SK-N-SH treated with all-trans-retinoic acid at 6 μM for 48 hours (cell line): Measurements from ENCODE around the gene ROMO1.

Source experiments
- ATAC-seq: fragments of 200-7000 bp; cut with Tn5 transposase; 3 replicates; pipeline ENCODE4 v1.9.1; 2020; ENCODE audit warnings: mild to moderate bottlenecking, moderate library complexity
- ARNTL ChIP-seq: fragments of 450-650 bp; formaldehyde crosslinking; IDR thresholded peaks from 2 replicates; pipeline ENCODE4 v1.5.0; 2020; ENCODE audit warnings: low read depth, mild to moderate bottlenecking, moderate library complexity, borderline replicate concordance
- BACH2 ChIP-seq: fragments of 250-450 bp; sonication (Bioruptor Pico); IDR thresholded peaks from 2 replicates; pipeline ENCODE4 v1.9.0; 2021; ENCODE audit warnings: mild to moderate bottlenecking, borderline replicate concordance
- CREB5 ChIP-seq: fragments of 250-450 bp; sonication (Bioruptor Pico); IDR thresholded peaks from 2 replicates; pipeline ENCODE4 v1.5.1; 2020; ENCODE audit warnings: low read depth, mild to moderate bottlenecking, moderate library complexity
- CSDC2 ChIP-seq: fragments of 250-450 bp; sonication (Bioruptor Pico); IDR thresholded peaks from 2 replicates; pipeline ENCODE4 v1.5.0; 2020; ENCODE audit warnings: mild to moderate bottlenecking, moderate library complexity
- CSRNP3 ChIP-seq: fragments of 250-450 bp; sonication (Bioruptor Pico); IDR thresholded peaks from 2 replicates; pipeline ENCODE4 v1.5.1; 2021; ENCODE audit warnings: mild to moderate bottlenecking, moderate library complexity
- GLIS3 ChIP-seq: fragments of 250-450 bp; sonication (Bioruptor Pico); IDR thresholded peaks from 2 replicates; pipeline ENCODE4 v1.5.0; 2020; ENCODE audit warnings: mild to moderate bottlenecking, moderate library complexity
- ISL1 ChIP-seq: fragments of 250-450 bp; sonication (Bioruptor Pico); IDR thresholded peaks from 2 replicates; pipeline ENCODE4 v2.1.2; 2022; ENCODE audit warnings: mild to moderate bottlenecking, moderate library complexity
- OSR1 ChIP-seq: fragments of 250-450 bp; sonication (Bioruptor Pico); IDR thresholded peaks from 2 replicates; pipeline ENCODE4 v1.8.0; 2022; ENCODE audit warnings: moderate library complexity, mild to moderate bottlenecking, inconsistent platforms
- PPARA ChIP-seq: fragments of 250-450 bp; sonication (Bioruptor Pico); IDR thresholded peaks from 2 replicates; pipeline ENCODE4 v1.5.0; 2020; ENCODE audit warnings: mild to moderate bottlenecking, borderline replicate concordance
- SNAI2 ChIP-seq: fragments of 250-450 bp; sonication (Bioruptor Pico); IDR thresholded peaks from 2 replicates; pipeline ENCODE4 v1.5.0; 2020; ENCODE audit warnings: mild to moderate bottlenecking, moderate library complexity
- TCF4 ChIP-seq: fragments of 250-450 bp; sonication (Bioruptor Pico); IDR thresholded peaks from 2 replicates; pipeline ENCODE4 v1.8.0; 2021; ENCODE audit warnings: mild to moderate bottlenecking, moderate library complexity, borderline replicate concordance
- TOX ChIP-seq: fragments of 250-450 bp; sonication (Bioruptor Pico); IDR thresholded peaks from 2 replicates; pipeline ENCODE4 v1.8.0; 2021; ENCODE audit warnings: mild to moderate bottlenecking, moderate library complexity, borderline replicate concordance
- TSHZ2 ChIP-seq: fragments of 250-450 bp; sonication (Bioruptor Pico); IDR thresholded peaks from 2 replicates; pipeline ENCODE4 v1.5.0; 2020; ENCODE audit warnings: mild to moderate bottlenecking, moderate library complexity
- ZC3H10 ChIP-seq: fragments of 250-450 bp; sonication (Bioruptor Pico); IDR thresholded peaks from 2 replicates; pipeline ENCODE4 v1.5.1; 2021; ENCODE audit warnings: mild to moderate bottlenecking, moderate library complexity
- ZFP3 ChIP-seq: fragments of 250-450 bp; sonication (Bioruptor Pico); IDR thresholded peaks from 2 replicates; pipeline ENCODE4 v1.5.0; 2020; ENCODE audit warnings: mild to moderate bottlenecking, moderate library complexity
- ZFP30 ChIP-seq: fragments of 450-650 bp; formaldehyde crosslinking; IDR thresholded peaks from 2 replicates; pipeline ENCODE4 v1.5.0; 2022; ENCODE audit warnings: mild to moderate bottlenecking, moderate library complexity
- ZNF565 ChIP-seq: fragments of 450-650 bp; formaldehyde crosslinking; conservative IDR thresholded peaks from 2 replicates; pipeline ENCODE4 v1.5.0; 2020; ENCODE audit warnings: low read depth, mild to moderate bottlenecking, moderate library complexity
- ZNF8 ChIP-seq: fragments of 450-650 bp; formaldehyde crosslinking; IDR thresholded peaks from 2 replicates; pipeline ENCODE4 v1.5.0; 2020; ENCODE audit warnings: mild to moderate bottlenecking, moderate library complexity
- TF ChIP-seq, protein P1 (sequence below): fragments of 250-450 bp; sonication (Bioruptor Pico); IDR thresholded peaks from 2 replicates; pipeline ENCODE4 v1.8.0; 2021; ENCODE audit warnings: low read depth, mild to moderate bottlenecking, moderate library complexity, borderline replicate concordance

ROMO1 gene

DNA sequence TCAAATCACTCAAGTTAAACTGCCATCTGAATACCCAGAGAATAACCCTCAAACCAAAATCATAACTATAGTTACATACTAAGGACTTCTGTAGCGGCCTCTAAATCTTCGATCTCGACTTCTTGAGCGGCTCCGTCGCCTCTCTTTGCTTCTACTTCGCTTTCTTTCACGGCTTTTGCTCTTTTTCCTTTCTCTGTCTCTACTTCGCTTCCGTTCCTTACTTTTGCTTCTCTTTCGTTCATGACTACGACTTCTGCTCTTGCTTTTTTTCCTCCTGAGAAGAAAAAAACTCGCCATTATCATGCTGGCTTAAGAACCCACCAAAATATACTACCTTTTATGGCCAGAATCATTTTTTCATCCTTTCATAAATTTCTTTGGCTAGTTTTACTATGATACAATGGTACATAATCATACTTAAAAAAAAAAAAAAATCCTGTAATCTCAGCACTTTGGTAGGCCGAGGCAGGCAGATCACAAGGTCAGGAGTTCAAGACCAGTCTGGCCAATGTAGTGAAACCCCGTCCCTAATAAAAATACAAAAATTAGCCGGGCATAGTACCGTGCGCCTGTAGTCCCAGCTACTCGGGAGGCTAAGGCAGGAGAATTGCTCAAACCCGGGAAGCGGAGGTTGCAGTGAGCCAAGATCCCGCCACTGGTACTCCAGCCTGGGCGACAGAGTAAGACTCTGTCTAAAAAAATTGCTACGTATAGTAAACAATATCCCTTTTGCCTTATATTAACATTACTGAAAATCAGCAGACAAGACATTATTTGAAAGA is 32.8 kb downstream of the ROMO1 start:
- TF ChIP-seq PPARA (no peak), ARNTL (no peak), ZFP3 (no peak), BACH2 (CRISPR knock-in tag) (no peak), CSRNP3 (CRISPR knock-in tag) (no peak), TSHZ2 (CRISPR knock-in tag) (no peak), TOX (no peak), ZNF565 (no peak), ISL1 (CRISPR knock-in tag) (no peak), CSDC2 (CRISPR knock-in tag) (no peak), ZNF8 (CRISPR knock-in tag) (no peak), SNAI2 (CRISPR knock-in tag) (no peak), ZFP30 (CRISPR knock-in tag) (no peak), GLIS3 (CRISPR knock-in tag) (no peak), TCF4 (no peak)
- TF ChIP-seq, protein P1, sequence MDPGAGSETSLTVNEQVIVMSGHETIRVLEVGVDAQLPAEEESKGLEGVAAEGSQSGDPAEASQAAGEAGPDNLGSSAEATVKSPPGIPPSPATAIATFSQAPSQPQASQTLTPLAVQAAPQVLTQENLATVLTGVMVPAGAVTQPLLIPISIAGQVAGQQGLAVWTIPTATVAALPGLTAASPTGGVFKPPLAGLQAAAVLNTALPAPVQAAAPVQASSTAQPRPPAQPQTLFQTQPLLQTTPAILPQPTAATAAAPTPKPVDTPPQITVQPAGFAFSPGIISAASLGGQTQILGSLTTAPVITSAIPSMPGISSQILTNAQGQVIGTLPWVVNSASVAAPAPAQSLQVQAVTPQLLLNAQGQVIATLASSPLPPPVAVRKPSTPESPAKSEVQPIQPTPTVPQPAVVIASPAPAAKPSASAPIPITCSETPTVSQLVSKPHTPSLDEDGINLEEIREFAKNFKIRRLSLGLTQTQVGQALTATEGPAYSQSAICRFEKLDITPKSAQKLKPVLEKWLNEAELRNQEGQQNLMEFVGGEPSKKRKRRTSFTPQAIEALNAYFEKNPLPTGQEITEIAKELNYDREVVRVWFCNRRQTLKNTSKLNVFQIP (CRISPR knock-in tag): no peak
- ATAC-seq: no peak

DNA sequence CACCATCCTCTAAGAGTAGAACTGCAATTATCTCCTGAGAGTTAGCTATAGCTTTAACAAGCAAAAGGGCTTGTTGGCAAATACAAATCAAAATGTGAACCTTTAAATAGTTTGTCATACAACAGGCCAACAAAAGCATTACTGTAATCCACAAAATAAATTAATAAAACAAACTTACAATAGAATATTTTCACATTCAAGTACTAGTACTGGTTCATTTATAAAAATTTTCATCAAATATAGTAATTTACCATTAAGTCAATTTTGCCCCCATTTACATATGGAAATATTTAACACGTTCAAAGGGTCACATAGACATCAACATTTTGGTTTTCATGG is 33.4 kb downstream of the ROMO1 start:
- ATAC-seq: no peak

More for the DNA sequence above, 33.4 kb downstream of the ROMO1 start:
- TF ChIP-seq ZNF8 (CRISPR knock-in tag) (no peak), SNAI2 (CRISPR knock-in tag) (no peak), CSRNP3 (CRISPR knock-in tag) (no peak), ARNTL (no peak), OSR1 (CRISPR knock-in tag) (no peak), TCF4 (no peak), ZC3H10 (CRISPR knock-in tag) (no peak), ISL1 (CRISPR knock-in tag) (no peak), ZFP3 (no peak), CREB5 (no peak)
